Suprapubic skin (tissue), 3 donors: Measurements from ENCODE around the gene ADM5.

Experiments
- CTCF ChIP-seq, 2 donors: fragments of 200-600 bp in 1 of 2; fragments of 450-650 bp in 1 of 2; sonication (generic) in 1 of 2; IDR thresholded peaks; one replicate each; pipeline ENCODE4 v1.5.1; 2016 to 2019; ENCODE audit warnings: antibody characterized with exemption in 2 of 2, mild to moderate bottlenecking in 1 of 2, moderate library complexity in 1 of 2
- POLR2A ChIP-seq, 2 donors: fragments of 450-650 bp; IDR thresholded peaks; one replicate each; pipeline ENCODE4 v1.6.1; 2017; ENCODE audit warnings: antibody characterized with exemption in 2 of 2, mild to moderate bottlenecking in 2 of 2, moderate library complexity in 2 of 2

DNA sequence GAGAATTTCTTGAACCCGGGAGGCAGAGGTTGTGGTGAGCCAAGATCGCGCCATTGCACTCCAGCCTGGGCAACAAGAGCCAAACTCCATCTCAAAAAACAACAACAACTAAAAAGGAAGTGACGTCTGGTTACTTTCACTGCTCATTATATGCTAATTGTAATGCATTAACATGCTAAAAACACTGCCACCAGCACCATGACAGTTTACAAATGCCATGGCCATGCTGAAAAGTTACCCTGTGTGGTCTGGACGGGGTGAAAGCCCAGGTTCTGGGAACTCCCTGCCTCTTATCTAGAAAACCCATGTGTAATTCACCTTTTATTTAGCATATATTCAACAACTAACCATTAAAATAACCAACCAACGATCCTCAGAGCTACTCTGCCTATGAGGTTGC is 29.6 kb downstream of the ADM5 start:
- no peak for TF ChIP-seq CTCF (IDR thresholded peaks at IDR 0.05)
- TF ChIP-seq POLR2A (IDR thresholded peaks at IDR 0.05): no peak
